Suprapubic skin (tissue), 4 donors: ENCODE data around the gene UBA5. TPM values are rescaled to one million over a fixed set of nuclear protein-coding genes. Genes with fewer than 3 reads are reported as not detected.

Experiments used
- DNase-seq, 2 donors: peaks; one replicate each; pipeline ENCODE4 v3.0.0-alpha.2; 2019; ENCODE audit warnings: low spot score in 2 of 2
- H3K27ac ChIP-seq: fragments of 200-600 bp; sonication (generic); one replicate; pipeline ENCODE4 v1.5.1; 2019
- H3K27me3 ChIP-seq: fragments of 200-600 bp; sonication (generic); one replicate; pipeline ENCODE4 v1.5.1; 2019
- H3K36me3 ChIP-seq: fragments of 200-600 bp; sonication (generic); one replicate; pipeline ENCODE4 v1.5.1; 2019
- H3K4me1 ChIP-seq: fragments of 200-600 bp; sonication (generic); one replicate; pipeline ENCODE4 v1.5.1; 2019
- H3K4me3 ChIP-seq: fragments of 200-600 bp; sonication (generic); one replicate; pipeline ENCODE4 v1.5.1; 2019; ENCODE audit warnings: mild to moderate bottlenecking
- H3K9me3 ChIP-seq: fragments of 200-600 bp; sonication (generic); one replicate; pipeline ENCODE4 v1.5.1; 2019
- CTCF ChIP-seq, 2 donors: fragments of 200-600 bp in 1 of 2; fragments of 450-650 bp in 1 of 2; sonication (generic) in 1 of 2; IDR thresholded peaks; one replicate each; pipeline ENCODE4 v1.5.1; 2016 to 2019; ENCODE audit warnings: antibody characterized with exemption in 2 of 2, mild to moderate bottlenecking in 1 of 2, moderate library complexity in 1 of 2
- EP300 ChIP-seq: sonication (generic); formaldehyde crosslinking; IDR thresholded peaks from one replicate; pipeline ENCODE4 v1.6.1; 2017; ENCODE audit warnings: antibody characterized with exemption
- POLR2A ChIP-seq, 2 donors: fragments of 450-650 bp; IDR thresholded peaks; one replicate each; pipeline ENCODE4 v1.6.1; 2017; ENCODE audit warnings: antibody characterized with exemption in 2 of 2, mild to moderate bottlenecking in 2 of 2, moderate library complexity in 2 of 2
- POLR2AphosphoS5 ChIP-seq, 3 donors: sonication (generic); formaldehyde crosslinking; IDR thresholded peaks; one replicate each; pipeline ENCODE4 v1.6.1; 2017; ENCODE audit warnings: antibody characterized with exemption in 3 of 3
- WGBS: methylation state at CpG from one replicate; pipeline ENCODE4 v1.1.5; 2018; 5-methylcytosine and 5-hydroxymethylcytosine counted together
- total RNA-seq, 4 donors: library from RNA; depleted of rRNA; stranded (reverse); fragments of >200 nt; gene quantifications; one replicate each; pipeline ENCODE4 v1.1.0, GENCODE V29; 2016

Gene UBA5
- total RNA-seq, 4 donors from 2014 or later, result 16.3 to 52.3 (median 27.5) TPM

GRCh38 chr3:132659000-132659364 is 1.1 kb upstream of the UBA5 start:
- Histone ChIP-seq H3K4me1 (peaks cover 37% of the 10 kb centered on the region), H3K27ac (peak overlapping the region; percentile 93), H3K36me3 (no peaks in the 10 kb centered on the region), H3K27me3 (no peaks in the 10 kb centered on the region), H3K9me3 (no peaks in the 10 kb centered on the region), H3K4me3 (peak overlapping the region; percentile 92)
- WGBS, result 4% methylated on average over 7 of the region's 7 CpGs
- no peak for TF ChIP-seq CTCF (IDR thresholded peaks at IDR 0.05)
- TF ChIP-seq POLR2AphosphoS5 (IDR thresholded peaks at IDR 0.05), result no peak
- TF ChIP-seq POLR2A (IDR thresholded peaks at IDR 0.05), result no peak
- no peak for TF ChIP-seq EP300
- DNase-seq, result no peak

- Histone ChIP-seq H3K27ac (peak within 1 kb of the TSS; percentile 93), H3K4me3 (peak within 1 kb of the TSS; percentile 92), H3K9me3 (no peaks in the 10 kb centered on the region), H3K4me1 (peaks cover 37% of the 10 kb centered on the region), H3K36me3 (no peaks in the 10 kb centered on the region), H3K27me3 (no peaks in the 10 kb centered on the region)
- TF ChIP-seq CTCF (IDR thresholded peaks at IDR 0.05), result peak; percentile 44 to 57
- TF ChIP-seq POLR2A (IDR thresholded peaks at IDR 0.05), result no peak
- under 1% methylated on average over 27 of the region's 34 CpGs for WGBS
- DNase-seq, result peak; percentile 86 to 87
Measured at GRCh38 chr3:132659365-132660051, 621 bp upstream of the UBA5 start, which contains the start of gene ACAD11. TSS of gene ACAD11 (minus strand) at chr3:132659809. CDS start at chr3:132659751, 58 bp downstream.

GRCh38 chr3:132660811-132661070 is 612 bp downstream of the UBA5 start:
- DNase-seq, result no peak
- 2% methylated on average over 5 of the region's 5 CpGs for WGBS
- TF ChIP-seq CTCF (IDR thresholded peaks at IDR 0.05) (no peak), POLR2AphosphoS5 (IDR thresholded peaks at IDR 0.05) (no peak), EP300 (no peak), POLR2A (IDR thresholded peaks at IDR 0.05) (no peak)
- H3K27ac ChIP-seq, result peak overlapping the region; percentile 93
- no peaks in the 10 kb centered on the region for H3K36me3 ChIP-seq
- peak overlapping the region; percentile 92 for H3K4me3 ChIP-seq
- H3K4me1 ChIP-seq, result peaks cover 37% of the 10 kb centered on the region
- H3K27me3 ChIP-seq, result no peaks in the 10 kb centered on the region
- no peaks in the 10 kb centered on the region for H3K9me3 ChIP-seq

GRCh38 chr3:132661101-132661500 is 972 bp downstream of the UBA5 start:
- no peaks in the 10 kb centered on the region for H3K27me3 ChIP-seq
- H3K36me3 ChIP-seq, result no peaks in the 10 kb centered on the region
- 15% methylated on average over 8 of the region's 8 CpGs for WGBS
- no peaks in the 10 kb centered on the region for H3K9me3 ChIP-seq
- peaks cover 37% of the 10 kb centered on the region for H3K4me1 ChIP-seq
- H3K4me3 ChIP-seq, result peak overlapping the region; percentile 92
- no peak for DNase-seq
- peak overlapping the region; percentile 93 for H3K27ac ChIP-seq
- no peak for TF ChIP-seq POLR2A (IDR thresholded peaks at IDR 0.05)
- TF ChIP-seq EP300, result no peak
- no peak for TF ChIP-seq CTCF (IDR thresholded peaks at IDR 0.05)
- no peak for TF ChIP-seq POLR2AphosphoS5 (IDR thresholded peaks at IDR 0.05)

GRCh38 chr3:132662212-132662611 is 2.1 kb downstream of the UBA5 start:
- Histone ChIP-seq H3K36me3 (no peaks in the 10 kb centered on the region), H3K9me3 (no peaks in the 10 kb centered on the region), H3K27me3 (no peaks in the 10 kb centered on the region), H3K4me1 (peaks cover 37% of the 10 kb centered on the region), H3K4me3 (no peak overlapping the region), H3K27ac (no peak overlapping the region)
- DNase-seq, result no peak
- TF ChIP-seq EP300, result no peak
- TF ChIP-seq POLR2A (IDR thresholded peaks at IDR 0.05), result no peak
- no peak for TF ChIP-seq CTCF (IDR thresholded peaks at IDR 0.05)
- TF ChIP-seq POLR2AphosphoS5 (IDR thresholded peaks at IDR 0.05), result no peak
